Psoas muscle (tissue), 8 donors: ENCODE results near the gene AMHR2. TPM values are rescaled to one million over a fixed set of nuclear protein-coding genes. Genes with fewer than 3 reads are reported as not detected.

Source experiments
- ATAC-seq, 4 donors: fragments of 200-7000 bp; cut with Tn5 transposase; one replicate each; pipeline ENCODE4 v1.9.1; 2020; ENCODE audit warnings: moderate library complexity in 3 of 4, mild to moderate bottlenecking in 2 of 4
- DNase-seq, 2 donors: peaks; one replicate each; pipeline ENCODE4 v3.0.0-alpha.2; 2020
- H3K27ac ChIP-seq: fragments of 200-600 bp; one replicate; pipeline ENCODE4 v1.8.0; 2022
- H3K27me3 ChIP-seq, 3 donors: fragments of 200-600 bp in 1 of 3; one replicate each; pipeline versions ENCODE4 v1.6.1 to v1.8.0; 2013 to 2022; ENCODE audit warnings: low read length in 2 of 3, mild to moderate bottlenecking in 2 of 3, moderate library complexity in 1 of 3; ENCODE audit not compliant: insufficient read depth in 3 of 3
- H3K36me3 ChIP-seq, 2 donors: fragments of 200-600 bp in 1 of 2; one replicate each; pipeline versions ENCODE4 v1.6.1 to v1.8.0; 2013 to 2022; ENCODE audit warnings: low read depth in 1 of 2, mild to moderate bottlenecking in 1 of 2, moderate library complexity in 1 of 2; ENCODE audit not compliant: insufficient read depth in 1 of 2
- H3K4me1 ChIP-seq: fragments of 200-600 bp; one replicate; pipeline ENCODE4 v1.8.0; 2022
- H3K4me3 ChIP-seq: fragments of 200-600 bp; one replicate; pipeline ENCODE4 v1.8.0; 2022; ENCODE audit warnings: mild to moderate bottlenecking
- H3K9me3 ChIP-seq: fragments of 200-600 bp; one replicate; pipeline ENCODE4 v1.8.0; 2022
- WGBS, 3 donors: extraction: QIAGEN DNeasy Blood & Tissue Kit; methylation state at CpG; one replicate each; pipeline versions ENCODE4 v1.1.6 to v1.1.7; 2013; 5-methylcytosine and 5-hydroxymethylcytosine counted together
- intact Hi-C, 2 donors: fragments of 100-400 bp; cut with DNase I; formaldehyde crosslinking; loops; one replicate each; pipeline versions ENCODE4 v1.11.0 to v1.14.2; 2022
- polyA plus RNA-seq, 3 donors: library from polyadenylated mRNA; stranded (reverse); fragments of 200-250 nt; gene quantifications; one replicate each; pipeline ENCODE4 v1.2.3, GENCODE V29; 2013
- total RNA-seq, 4 donors: library from RNA; stranded (reverse); fragmentation: NEBNext Ultra II Directional in 2 of 4; extraction: Animal tissue kit (Norgen Biotek cat#: 25700) in 2 of 4; gene quantifications; one replicate each; pipeline versions ENCODE4 v1.2.1 to v1.2.4, GENCODE V29; 2021 to 2023
- TF ChIP-seq, protein P1 (sequence below): fragments of 200-600 bp; IDR thresholded peaks from one replicate; pipeline ENCODE4 v1.8.0; 2022; ENCODE audit warnings: antibody characterized with exemption
- donor health status: healthy with polysubstance abuse.
- donor health status: DM: no; HTN: no; CAD: no; lungs with moderate emphysema.
- donor health status: Bipolar disorder and iron deficiency.
- donor health status: healthy.
- donor health status: DM: yes; HTN: yes; CAD: no.
- donor health status: DM: no; HTN: no; CAD: no.
- donor health status: DM: no; HTN: no; CAD: no.
- donor health status: DM: yes; HTN: yes; CAD: no.

Gene AMHR2
- total and polyA plus RNA-seq, 7 donors, result 0.40 to 1.6 (median 0.84) TPM

DNA sequence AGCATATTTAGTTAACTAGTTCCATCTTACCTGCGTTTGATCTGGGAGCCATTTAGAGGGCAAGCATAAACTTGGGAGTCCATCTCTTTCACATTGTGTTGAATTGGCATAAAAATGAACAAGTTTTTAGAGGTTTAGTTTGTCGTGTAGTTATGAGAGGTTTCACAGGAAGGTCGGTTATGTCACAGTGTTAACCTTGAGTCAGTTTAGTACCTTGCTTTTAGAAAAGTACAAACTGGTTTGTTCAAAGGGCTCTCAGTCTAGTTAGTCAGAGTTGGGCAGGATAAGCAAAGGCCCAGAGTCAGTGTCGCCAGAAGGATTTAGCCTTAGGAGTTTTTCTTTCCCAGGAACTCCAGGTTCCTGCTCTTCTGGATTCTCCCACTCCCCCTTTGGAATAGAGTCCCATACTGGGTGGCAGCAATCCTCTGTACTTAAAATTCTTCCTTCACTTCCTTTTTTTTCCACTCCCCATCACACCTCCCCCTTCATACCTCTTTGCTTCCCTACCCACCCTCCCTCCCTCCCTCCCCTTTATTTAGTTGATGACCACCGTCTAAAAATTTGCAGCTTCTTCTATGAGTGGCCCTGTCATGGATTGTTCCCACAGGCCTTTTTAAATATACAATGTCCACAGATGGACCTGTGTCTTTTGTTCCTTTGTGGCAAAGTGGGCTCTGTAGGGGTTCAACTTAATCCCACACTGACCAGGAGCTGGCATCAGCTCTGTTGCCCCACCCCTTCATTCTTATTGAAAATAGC is 40.3 kb downstream of the AMHR2 start:
- DNase-seq (no peak), ATAC-seq (no peak)
- Histone ChIP-seq H3K27me3 (no peaks in the 10 kb centered on the region), H3K27ac (peak overlapping the region; percentile 66), H3K9me3 (no peaks in the 10 kb centered on the region), H3K36me3 (peaks cover 54 to 100% of the 10 kb centered on the region in 2 donors), H3K4me1 (peaks cover 96% of the 10 kb centered on the region), H3K4me3 (no peak overlapping the region)
- 36 to 54% (median 40%) methylated on average over 5 of the region's 5 CpGs for WGBS, 3 donors
- TF ChIP-seq, protein P1, sequence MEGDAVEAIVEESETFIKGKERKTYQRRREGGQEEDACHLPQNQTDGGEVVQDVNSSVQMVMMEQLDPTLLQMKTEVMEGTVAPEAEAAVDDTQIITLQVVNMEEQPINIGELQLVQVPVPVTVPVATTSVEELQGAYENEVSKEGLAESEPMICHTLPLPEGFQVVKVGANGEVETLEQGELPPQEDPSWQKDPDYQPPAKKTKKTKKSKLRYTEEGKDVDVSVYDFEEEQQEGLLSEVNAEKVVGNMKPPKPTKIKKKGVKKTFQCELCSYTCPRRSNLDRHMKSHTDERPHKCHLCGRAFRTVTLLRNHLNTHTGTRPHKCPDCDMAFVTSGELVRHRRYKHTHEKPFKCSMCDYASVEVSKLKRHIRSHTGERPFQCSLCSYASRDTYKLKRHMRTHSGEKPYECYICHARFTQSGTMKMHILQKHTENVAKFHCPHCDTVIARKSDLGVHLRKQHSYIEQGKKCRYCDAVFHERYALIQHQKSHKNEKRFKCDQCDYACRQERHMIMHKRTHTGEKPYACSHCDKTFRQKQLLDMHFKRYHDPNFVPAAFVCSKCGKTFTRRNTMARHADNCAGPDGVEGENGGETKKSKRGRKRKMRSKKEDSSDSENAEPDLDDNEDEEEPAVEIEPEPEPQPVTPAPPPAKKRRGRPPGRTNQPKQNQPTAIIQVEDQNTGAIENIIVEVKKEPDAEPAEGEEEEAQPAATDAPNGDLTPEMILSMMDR, result no peak
- intact Hi-C loops, result no loop called here

DNA sequence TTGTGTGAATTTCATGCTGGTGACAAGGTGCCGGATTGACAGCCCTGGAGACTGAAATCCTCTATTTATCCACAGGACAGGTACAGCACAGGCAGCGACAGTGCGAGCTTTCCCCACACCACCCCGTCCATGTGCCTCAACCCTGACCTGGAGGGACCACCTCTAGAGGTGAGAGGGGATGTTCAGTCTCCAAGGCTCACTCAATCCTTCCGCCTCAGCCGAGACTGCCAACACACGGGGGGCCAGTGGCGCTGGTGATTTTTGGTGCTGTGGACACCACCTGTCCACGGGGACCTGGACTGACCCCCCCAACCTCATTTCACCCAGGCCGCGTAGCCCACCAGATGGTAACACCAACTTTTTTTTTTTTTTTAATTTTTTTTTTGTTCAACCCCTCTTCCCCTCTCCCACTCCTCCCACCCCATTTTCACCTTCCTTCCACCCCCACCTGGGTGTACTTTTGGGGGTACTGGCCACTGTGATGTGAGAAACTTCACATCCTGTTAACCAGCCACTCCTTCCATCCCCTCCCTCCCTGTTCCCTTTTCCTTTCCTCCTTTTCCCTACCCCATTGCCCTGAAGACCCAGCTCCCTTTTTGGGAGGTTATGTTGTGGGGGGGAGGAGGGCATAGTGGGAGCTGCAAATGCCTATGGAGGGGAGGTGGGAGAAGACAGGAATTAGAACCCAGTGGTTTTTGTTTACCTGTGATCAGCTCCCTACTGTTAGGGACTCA is 41.2 kb downstream of the AMHR2 start:
- intact Hi-C loops, result no loop called here
- Histone ChIP-seq H3K27me3 (no peaks in the 10 kb centered on the region), H3K27ac (peak overlapping the region; percentile 66), H3K36me3 (peaks cover 55 to 100% of the 10 kb centered on the region in 2 donors), H3K9me3 (no peaks in the 10 kb centered on the region), H3K4me1 (peaks cover 93% of the 10 kb centered on the region), H3K4me3 (no peak overlapping the region)
- ATAC-seq, result no peak
- TF ChIP-seq, protein P1, result no peak
- WGBS, 3 donors, result 74 to 76% (median 74%) methylated on average over 11 of the region's 11 CpGs
- no peak for DNase-seq

DNA sequence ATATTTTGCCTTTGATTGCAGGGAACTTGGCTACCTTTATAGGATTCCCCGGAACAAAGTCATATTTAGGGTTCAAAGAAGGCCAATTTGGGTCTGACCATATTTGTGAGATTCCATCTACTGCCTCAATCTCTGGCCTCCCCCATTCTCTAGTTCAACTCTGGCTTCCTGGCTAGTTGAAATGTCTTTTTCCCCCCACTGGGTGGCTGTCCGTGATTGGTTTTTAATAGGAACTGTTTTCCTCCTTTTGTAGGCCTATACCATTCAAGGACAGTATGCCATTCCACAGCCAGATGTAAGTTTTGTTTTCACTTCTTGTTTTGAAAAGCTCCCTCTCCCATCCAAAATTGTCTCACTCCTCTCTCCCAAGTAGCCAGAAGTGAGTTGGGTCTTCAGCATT is 42.0 kb downstream of the AMHR2 start:
- TF ChIP-seq, protein P1, result peak; percentile 5
- Histone ChIP-seq H3K27me3 (no peaks in the 10 kb centered on the region), H3K9me3 (no peaks in the 10 kb centered on the region), H3K4me3 (no peak overlapping the region), H3K27ac (peak overlapping the region; percentile 66), H3K4me1 (peaks cover 92% of the 10 kb centered on the region), H3K36me3 (peaks cover 54 to 100% of the 10 kb centered on the region in 2 donors)
- DNase-seq (no peak), ATAC-seq (no peak)
- WGBS, 3 donors, result 48 to 58% (median 51%) methylated on average over 2 of the region's 2 CpGs
- intact Hi-C loops, result no loop called here

DNA sequence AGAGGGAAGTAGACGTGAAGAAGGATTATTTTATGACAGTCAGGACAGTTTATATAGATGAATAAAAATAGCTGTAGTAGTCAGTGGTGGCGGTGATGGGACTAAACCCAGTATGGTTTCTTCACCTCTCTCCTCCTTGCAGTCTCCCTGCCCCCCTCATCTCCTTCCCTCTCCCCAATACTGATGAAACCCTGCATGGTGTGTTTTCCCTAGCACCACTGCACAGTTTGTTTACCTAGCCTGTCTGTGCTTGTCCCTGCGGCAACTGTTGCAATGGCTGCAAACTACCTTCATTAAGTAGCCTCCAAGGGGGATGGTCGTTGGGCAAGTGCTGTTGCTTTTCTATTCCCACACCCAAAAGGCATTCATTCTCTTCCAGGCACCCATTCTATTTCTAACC is 43.0 kb downstream of the AMHR2 start:
- TF ChIP-seq, protein P1, result no peak
- intact Hi-C loops, result no loop called here
- Histone ChIP-seq H3K9me3 (no peaks in the 10 kb centered on the region), H3K36me3 (peaks cover 56 to 100% of the 10 kb centered on the region in 2 donors), H3K4me1 (peaks cover 91% of the 10 kb centered on the region), H3K27me3 (no peaks in the 10 kb centered on the region), H3K27ac (peak overlapping the region; percentile 66), H3K4me3 (peak overlapping the region; percentile 1)
- 34 to 49% (median 42%) methylated on average over 4 of the region's 4 CpGs for WGBS, 3 donors
- ATAC-seq (peak; percentile 58 to 81 (median 73)), DNase-seq (no peak)
